GM18505 (cell line): ENCODE data around the gene ATP4A.
A peak's percentile ranks its signal among the peaks of the same experiment; 100 is the strongest.

Experiments
- ATAC-seq: cut with Tn5 transposase; IDR thresholded peaks from one replicate; pipeline ENCODE4 v1.9.1; 2021; ENCODE audit not compliant: unreplicated experiment
- POLR2A ChIP-seq: IDR thresholded peaks from 4 replicates; pipeline ENCODE4 v1.6.1; 2011; ENCODE audit warnings: borderline replicate concordance; ENCODE audit not compliant: insufficient read depth, insufficient read length; ENCODE audit errors: extremely low read depth

The ATP4A gene

GRCh38 chr19:35551091-35551810, 12.2 kb downstream of the ATP4A start:
- no peak for ATAC-seq
- no peak for TF ChIP-seq POLR2A

- no peak for ATAC-seq
Observed at GRCh38 chr19:35549879-35550523, 13.5 kb downstream of the ATP4A start.

GRCh38 chr19:35549174-35549788, 14.2 kb downstream of the ATP4A start:
- TF ChIP-seq POLR2A = no peak
- no peak for ATAC-seq

More at GRCh38 chr19:35549879-35550523, 13.5 kb downstream of the ATP4A start:
- TF ChIP-seq POLR2A = no peak

DNA sequence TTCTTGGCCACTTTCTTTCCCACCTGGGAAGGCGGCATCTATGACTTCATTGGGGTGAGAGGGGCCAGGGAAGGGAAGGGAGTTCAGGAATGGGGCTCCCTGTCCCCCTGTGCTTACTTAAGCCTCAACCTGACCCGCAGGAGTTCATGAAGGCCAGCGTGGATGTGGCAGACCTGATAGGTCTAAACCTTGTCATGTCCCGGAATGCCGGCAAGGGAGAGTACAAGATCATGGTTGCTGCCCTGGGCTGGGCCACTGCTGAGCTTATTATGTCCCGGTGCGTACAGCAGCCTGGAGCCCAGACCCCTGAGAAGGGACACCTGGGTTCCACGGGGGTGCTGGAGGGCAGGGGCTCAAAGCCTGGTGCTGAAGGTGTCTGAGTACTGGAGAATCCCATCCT, 16.9 kb downstream of the ATP4A start:
- ATAC-seq = no peak
- TF ChIP-seq POLR2A = no peak

DNA sequence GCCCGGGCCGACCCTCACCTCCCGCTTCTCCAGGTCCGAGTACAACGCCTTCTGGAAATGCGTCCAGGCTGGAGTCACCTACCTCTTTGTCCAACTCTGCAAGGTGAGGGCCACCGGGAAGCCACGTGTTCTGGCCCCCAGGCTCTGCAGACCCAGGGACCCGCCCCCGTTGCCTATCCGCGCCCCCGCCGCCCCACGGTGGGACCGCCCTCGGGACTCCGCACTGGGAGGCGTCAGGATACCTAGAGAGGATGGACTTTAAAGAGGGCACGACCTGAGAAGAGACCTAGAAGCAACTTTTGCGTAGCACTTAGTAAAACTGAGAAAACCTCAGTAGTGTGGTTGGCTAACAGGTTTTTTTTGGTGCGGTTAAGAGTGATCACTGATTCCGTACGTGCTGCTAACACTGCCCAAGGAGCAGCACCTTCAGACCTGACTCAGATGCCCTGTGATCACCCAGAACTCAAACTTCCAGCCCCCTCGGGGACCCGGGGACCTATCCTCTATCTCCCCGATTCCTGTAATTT, 17.5 kb downstream of the ATP4A start:
- TF ChIP-seq POLR2A = no peak
- peak; percentile 35 for ATAC-seq

GRCh38 chr19:35545001-35545854, 18.2 kb downstream of the ATP4A start, which contains the start of gene TMEM147:
TSS of gene TMEM147 (plus strand) at chr19:35545626. CDS start at chr19:35545740, 114 bp downstream.
- peak; percentile 84 for TF ChIP-seq POLR2A
- ATAC-seq = peak; percentile 78

- no peak for ATAC-seq
- TF ChIP-seq POLR2A = no peak
Observed at GRCh38 chr19:35544110-35544802, 19.2 kb downstream of the ATP4A start.

GRCh38 chr19:35543280-35544109, 20.0 kb downstream of the ATP4A start:
- ATAC-seq = no peak
- no peak for TF ChIP-seq POLR2A

DNA sequence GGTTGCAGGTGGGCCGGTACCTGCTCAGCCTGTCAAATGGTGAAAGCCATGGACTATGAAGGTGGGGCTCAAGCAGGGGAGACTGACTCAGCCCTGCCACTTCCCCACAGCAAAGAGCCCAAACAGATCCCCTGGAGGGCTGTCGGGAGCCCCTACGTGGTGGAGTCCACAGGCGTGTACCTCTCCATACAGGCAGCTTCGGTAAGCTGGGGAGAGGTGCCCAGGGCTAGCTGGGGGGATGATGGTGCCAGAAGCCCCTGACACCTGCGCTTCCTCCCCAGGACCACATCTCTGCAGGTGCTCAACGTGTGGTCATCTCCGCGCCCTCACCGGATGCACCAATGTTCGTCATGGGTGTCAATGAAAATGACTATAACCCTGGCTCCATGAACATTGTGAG, 21.2 kb downstream of the ATP4A start:
- no peak for ATAC-seq
- no peak for TF ChIP-seq POLR2A

DNA sequence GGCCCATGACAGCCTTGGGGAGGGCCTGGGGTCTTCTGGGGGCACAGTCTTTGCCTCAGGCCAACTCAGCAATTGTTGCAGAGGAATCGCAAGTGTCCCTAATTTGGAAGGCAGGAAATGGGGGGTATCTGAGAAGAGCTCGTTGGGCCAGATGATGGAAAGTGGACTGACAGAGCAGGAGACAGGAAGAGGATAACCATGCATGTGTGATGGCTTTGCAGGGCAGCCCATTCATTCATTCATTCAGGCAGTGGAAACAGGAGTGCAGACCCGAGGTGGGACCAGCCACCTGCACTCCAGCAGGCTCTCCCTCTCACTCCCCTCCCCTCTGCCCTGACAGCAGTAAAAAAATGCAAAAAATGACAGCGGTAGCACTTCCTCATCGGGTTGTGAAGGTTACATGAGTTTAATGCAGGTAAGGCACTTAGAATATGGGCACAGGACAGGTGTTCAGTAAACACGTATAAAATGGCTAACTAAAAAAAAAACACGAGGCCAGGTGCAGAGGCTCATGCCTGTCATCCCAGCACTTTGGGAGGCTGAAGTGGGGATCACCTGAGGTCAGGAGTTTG, 23.0 kb downstream of the ATP4A start:
- no peak for TF ChIP-seq POLR2A
- ATAC-seq = no peak

GRCh38 chr19:35539850-35540249, 23.6 kb downstream of the ATP4A start:
- ATAC-seq = no peak

More at GRCh38 chr19:35539850-35540249, 23.6 kb downstream of the ATP4A start:
- TF ChIP-seq POLR2A = no peak
